ENCODE measurements around the gene SPATA1.

- TF ChIP-seq CTCF (conservative IDR thresholded peaks at IDR 0.05; ENCODE audit: low read length) (no peak), EZH2phosphoT487 (IDR thresholded peaks at IDR 0.05; ENCODE audit: borderline replicate concordance) (no peak)
Observed at GRCh38 chr1:84510668-84511067, 4.5 kb downstream of the SPATA1 start.

Data from Loucy (cell line).